ENCODE data around the gene VSX1.

Gene VSX1

DNA sequence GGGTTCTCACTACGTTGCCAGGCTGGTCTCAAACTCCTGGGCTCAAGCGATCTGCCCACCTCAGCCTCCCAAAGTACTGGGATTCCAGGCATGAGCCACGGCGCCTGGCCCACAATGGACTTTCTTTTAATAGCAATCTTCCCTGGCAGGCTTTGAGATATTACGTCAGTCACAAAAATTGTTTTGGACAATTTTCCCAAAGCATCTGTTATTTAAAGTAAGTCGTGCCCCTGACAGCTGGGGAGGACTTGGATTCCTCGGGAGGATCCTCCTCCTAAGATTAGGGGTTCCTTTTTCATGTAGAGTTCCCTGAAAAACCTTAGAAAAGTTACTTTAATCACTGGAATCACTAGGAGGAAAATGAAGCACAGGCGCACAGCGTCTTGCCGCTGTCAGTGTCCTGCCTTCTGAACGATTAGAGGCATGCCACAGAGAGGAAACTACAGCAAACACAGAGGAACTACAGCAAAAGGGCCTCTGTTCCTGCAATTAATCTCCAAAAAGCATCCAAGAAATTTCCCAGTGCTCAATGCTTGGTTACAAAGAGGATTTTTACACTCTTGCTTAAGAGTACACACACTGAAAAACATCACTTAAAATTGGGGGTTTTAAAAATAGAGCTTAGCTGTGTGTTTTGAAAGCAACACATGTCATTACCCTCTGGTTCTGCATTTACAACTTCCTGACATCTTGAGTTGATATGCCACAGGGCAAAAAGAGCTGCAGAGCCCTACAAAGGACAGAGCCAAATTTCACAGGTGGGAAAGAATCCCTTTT is 28.5 kb downstream of the VSX1 start:
- peak; percentile 72 for DNase-seq (ENCODE audit: low read depth)

DNA sequence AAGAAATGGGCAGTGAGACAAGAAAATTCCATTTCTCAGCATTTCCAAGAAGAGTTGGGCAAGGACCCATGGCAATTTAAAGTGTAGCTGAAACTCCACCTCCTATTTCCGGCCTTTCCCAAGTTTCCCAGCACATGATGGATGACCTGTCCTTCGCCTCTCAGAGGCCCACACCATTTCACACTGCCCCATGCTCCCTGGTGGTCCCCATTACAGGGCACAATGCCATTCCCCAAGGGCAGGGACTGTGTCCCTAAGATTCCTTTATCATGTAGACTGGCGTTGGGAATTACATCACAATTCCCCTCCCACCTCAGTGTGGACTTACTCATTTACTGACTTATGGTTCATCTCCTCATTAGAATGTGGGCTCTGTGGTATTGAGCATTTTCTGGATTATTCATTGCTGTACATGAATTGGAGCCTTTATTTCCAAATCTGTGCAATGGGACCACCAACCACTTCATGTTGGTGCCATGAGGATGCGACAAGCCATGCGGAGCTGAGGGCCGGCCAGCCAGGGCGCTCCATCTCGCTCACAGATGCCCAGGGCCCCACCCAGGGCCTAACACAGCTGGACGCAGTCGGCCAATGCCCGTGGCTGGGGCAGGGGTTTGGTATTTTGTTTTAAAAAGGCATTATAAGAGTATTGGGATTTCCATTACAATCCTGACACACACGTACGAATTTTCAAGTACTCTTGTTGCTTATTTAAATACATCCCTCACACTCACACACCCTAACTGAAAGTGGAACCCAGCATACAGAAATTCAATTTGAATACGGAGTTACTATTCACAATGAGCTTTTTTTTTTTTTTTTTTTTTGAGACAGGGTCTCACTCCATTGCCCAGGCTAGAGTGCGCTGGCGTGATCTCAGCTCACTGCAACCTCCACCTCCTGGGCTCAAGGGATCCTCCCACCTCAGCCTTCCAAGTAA is 29.4 kb downstream of the VSX1 start:
- peak; percentile 76 for DNase-seq (ENCODE audit: low read depth)

DNA sequence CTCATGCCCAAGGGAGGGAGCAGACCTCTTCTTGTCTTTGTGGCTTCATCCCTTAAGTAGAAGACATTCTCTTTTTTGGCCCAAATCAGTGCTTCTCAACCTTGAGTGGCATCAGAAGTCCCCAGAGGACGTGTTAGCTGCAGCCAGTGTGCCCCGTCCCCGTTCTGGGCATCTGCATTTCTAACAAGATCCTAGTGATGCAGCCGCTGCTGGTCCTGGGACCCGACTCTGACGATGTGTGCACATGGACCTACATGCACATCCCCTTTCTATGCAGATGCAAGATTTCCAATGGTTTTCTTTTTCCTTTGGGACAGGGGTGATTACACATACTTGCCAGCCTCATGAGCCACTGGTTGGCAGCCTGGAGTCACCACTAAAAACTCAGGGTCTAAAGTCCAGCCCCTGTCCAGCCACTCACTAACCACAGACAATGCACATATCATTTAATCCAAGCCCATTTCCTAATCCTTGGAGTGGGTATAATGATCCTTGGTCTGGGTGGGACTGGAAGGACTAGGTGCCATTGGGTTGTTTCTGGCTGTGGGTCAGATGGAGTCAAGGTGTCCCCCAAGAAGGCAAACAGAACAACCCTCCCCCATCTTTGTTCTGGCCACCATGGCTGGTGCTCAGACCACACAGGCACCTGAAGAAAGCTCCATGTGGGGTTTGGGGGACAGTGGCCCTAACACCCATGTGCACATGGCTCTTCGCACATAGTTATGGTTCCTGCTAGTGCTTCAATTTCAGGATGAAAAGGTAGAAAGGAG is 30.4 kb downstream of the VSX1 start:
- DNase-seq (ENCODE audit: low read depth), result no peak

- no peak for DNase-seq (ENCODE audit: low read depth)
Measured at GRCh38 chr20:25050501-25051350, 31.2 kb downstream of the VSX1 start.

- DNase-seq (ENCODE audit: low read depth), result no peak
Measured at GRCh38 chr20:25050082-25050481, 31.9 kb downstream of the VSX1 start.

DNA sequence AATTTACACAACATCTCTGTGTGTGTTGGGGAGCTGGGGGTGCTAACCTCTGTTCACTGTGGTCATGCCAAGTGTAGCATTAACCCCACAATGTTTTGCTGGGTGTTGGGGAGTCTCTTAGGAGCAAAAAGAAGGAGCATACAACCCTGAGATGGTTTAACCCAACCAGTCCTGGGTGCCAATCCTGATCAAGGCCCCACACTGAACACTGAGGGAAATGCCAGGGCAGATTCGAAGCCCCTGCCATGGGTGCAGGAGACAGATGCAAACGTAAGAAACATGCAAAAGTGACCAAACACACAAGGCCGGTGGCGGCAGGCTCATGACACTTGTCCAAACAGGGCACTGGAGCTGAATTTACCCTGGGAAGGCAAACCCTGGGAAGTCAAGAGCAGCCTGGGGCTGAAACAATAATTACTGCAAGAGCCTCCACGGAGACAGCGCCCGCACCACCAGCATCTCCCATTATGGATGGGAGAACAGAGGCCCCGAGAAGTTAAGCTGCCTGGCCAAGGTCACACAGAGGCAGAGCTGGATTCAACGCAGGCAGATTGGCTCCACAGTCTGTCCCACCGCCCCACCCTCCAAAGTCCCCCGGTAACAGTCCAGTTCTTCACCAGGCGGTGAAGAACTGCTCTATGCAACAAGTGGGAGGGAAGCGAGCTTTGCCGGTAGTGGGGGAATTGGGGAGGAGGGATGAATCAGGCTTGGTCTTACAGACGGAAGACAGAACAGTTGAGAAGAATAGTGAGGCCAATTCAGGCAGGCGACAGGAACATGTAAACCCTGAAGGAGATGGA is 32.5 kb downstream of the VSX1 start:
- DNase-seq (ENCODE audit: low read depth), result no peak

- DNase-seq (ENCODE audit: low read depth), result no peak
Measured at GRCh38 chr20:25048519-25048952, 33.4 kb downstream of the VSX1 start.

DNA sequence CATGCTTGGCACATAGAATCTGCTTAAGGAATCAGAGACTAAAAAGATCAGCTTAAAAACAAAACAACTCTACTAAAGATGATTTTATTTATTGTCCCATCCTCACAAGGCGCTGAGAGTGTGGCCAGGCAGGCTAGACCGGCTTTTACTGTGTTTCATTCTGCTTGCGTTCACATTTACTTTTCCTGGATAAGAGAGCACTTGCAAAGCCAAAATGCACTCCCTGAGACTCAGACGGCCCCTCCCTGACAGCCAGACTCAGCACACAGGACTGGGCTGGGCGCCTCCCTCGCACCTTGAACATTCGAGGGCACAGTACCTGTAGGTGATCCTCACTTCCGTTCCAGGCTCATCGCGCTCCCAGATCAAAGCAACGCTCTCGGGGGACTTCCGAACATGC is 34.2 kb downstream of the VSX1 start:
- DNase-seq (ENCODE audit: low read depth), result no peak

DNA sequence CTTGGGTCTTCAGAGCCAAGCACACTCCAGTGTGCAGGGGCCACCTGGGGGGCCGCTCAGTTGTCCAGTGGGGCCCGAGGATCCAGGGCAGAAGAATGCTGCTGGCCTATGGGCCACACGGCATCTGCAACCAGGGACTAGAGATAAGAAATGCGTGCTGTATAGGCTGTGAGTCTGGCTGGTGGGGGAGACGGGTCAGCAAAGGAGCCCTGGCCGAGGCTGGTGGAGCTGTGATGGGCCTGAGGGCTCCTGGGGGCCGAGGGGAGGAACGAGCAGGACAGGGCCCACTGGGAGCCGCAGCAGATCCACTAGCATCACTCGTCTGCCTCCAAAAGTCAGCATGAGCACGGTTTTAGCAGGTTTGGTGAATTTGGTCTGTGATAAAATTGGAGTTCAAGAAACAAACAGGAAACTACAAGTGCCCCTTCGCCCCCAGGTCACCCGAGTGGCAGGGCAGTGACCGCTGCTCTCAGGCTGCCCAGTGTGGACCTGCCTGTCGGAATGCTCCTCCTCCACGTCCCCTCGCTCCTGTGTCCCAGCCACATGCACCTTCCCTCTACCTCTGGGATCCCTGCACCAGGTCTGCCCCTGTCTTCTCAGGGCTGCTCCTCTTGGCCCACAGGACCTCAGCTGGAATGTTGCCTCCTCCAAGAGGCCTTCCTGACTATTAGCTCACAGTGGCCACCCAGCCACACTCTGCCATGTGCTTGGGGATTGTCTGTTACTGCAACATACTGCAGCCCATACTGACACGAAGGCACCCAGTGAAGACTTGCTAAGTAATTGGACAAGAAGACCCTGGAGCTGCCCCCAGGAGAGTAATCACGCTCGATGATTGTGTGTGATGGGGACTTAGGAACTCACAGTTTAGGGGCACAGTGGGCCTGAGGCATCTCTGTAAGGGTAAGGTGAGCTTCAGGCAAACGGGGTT is 34.9 kb downstream of the VSX1 start:
- DNase-seq (ENCODE audit: low read depth), result no peak

DNA sequence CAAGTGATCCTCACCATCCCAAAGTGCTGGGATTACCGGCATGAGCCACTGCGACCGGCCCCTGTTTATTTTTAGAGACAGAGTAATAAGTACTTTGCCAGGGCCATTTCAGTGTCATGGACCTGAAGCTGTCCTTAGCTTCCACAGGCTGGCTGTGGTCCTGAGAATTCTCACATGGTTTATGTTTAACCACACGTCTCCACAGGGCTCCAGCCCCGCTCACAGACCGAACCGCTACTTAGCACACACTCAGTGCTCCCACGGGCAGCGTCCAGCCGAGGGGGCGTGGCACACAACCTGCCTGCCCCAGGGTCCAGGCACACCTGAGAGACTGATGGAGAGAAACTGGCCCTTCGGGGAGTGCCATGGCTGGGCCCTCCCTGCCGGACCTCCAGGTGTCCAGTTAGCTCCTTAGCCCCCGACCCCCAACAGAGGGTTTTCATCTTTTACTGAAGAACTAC is 35.7 kb downstream of the VSX1 start:
- DNase-seq (ENCODE audit: low read depth), result no peak

GRCh38 chr20:25045343-25045712 is 36.6 kb downstream of the VSX1 start:
- DNase-seq (ENCODE audit: low read depth), result no peak

- no peak for DNase-seq (ENCODE audit: low read depth)
Measured at GRCh38 chr20:25044660-25045342, 37.1 kb downstream of the VSX1 start.

- DNase-seq (ENCODE audit: low read depth), result no peak
Measured at GRCh38 chr20:25044261-25044560, 37.7 kb downstream of the VSX1 start.

- DNase-seq (ENCODE audit: low read depth), result no peak
Measured at GRCh38 chr20:25043499-25044260, 38.3 kb downstream of the VSX1 start.

DNA sequence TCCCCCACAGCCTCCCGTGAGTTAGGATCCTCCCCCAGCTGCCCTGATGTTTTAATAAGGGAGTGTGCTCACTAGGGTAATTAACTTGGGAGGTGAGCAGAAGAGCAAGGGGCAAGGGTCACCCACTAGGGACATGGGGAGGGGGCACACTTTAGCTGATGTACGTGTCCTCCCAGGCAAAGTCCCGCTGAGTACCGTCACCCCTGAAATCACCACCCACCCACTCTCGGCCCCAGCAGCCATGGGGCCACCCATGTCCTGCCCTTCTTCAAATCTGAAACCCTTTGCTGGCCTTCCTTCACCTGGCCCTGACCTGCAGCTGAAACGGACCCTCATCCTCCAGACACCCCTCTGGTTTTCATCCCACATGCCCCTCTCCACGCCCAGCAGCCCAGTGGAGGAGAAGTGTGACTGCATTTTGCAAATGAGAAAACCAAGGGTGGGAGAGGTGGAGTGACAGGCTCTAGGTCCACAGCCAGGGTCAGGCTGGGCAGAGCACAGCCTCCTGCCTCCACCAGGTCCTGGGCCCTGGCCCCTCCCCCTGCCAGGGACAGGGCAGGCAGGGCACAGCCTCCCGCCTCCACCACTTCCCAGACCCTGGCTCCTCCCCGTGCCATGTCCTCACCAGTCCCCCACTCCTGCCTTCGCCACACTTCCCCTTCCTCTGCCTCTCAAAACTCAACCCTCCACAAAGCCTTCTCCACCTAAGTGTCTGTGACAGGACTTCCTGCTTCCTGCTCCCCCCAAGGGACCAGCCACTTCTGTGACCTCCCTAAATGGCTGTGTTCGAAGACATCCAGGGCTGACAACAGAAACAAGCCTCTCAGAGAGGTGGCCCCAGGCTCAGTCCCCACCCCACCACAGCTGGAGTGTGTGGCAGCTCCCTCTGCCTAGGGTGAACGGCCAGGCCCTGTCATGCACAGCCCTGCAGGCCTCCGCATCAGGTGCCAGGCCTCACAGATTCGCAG is 39.1 kb downstream of the VSX1 start:
- no peak for DNase-seq (ENCODE audit: low read depth)

DNA sequence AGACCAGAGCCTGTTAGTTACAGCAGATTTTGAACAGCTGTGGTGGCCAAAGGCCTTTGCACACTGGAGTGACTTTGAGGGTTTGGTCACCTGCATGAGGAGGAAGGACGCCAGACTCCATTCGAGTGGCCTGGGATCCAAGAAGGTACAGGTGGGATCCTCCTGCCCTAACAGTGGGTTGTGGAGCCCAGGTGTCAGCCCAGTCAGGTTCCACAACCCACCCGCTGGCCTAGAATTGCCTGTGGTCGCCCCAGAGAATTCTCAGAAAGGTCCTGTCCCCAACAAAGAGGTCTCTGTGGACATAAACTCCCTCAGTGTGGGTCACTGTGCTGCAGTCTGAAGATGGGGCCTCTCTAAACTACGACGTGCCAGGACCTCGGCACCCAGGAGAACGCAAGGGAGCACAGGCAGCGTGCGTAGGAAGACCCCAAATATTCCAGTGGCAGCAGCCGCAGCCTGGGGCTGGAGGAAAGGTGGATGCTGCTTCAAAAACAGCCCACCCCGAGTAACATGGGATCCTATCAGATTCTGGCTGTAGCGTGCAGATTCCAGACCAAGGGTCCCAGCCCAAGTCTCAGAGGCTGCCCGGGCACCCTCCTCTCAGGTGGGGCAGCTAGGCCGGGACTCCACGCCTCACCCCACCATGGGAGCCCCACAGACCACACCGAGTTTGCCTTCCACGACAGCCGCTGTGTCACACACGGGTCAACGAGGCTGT is 40.0 kb downstream of the VSX1 start:
- no peak for DNase-seq (ENCODE audit: low read depth)
